ENCODE results near the gene TP63.

The TP63 gene

DNA sequence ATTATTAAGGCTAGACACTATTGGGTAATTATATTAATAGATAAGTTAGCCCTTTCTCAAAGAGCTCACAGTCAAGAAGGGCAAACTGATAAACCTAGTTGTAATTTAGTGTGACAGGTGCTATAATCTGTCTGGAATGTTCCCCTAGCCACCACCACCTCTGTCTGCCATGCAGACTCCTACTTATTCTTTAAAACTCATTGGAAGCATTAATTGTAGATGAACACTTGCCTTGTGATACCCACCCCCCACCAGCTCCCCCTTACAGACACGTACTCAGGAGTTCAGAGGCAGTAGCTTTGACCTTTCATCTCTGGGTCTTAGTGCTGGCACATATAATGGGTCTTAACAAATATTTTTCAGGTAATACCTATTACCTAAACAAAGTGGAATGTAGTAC, 195.9 kb downstream of the TP63 start:
- DNase-seq: no peak

DNA sequence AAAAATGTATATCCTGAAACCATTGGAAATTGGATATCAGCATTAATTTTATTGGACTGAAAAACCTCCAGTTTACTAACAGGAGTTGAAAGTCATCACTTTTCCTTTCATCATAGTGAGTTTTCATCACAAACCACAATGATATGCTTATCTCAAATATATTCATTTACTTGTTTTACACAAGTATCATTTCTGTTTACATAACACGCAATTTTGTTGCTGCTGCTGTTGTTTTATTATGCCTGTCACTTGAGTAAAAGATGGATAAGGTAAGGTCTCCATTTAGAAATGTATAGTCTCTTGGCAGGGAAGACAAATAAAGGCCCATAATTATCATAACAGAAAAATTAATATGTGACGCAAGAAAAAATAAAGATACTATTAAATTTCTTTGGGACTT, 199.2 kb downstream of the TP63 start:
- DNase-seq: no peak

DNA sequence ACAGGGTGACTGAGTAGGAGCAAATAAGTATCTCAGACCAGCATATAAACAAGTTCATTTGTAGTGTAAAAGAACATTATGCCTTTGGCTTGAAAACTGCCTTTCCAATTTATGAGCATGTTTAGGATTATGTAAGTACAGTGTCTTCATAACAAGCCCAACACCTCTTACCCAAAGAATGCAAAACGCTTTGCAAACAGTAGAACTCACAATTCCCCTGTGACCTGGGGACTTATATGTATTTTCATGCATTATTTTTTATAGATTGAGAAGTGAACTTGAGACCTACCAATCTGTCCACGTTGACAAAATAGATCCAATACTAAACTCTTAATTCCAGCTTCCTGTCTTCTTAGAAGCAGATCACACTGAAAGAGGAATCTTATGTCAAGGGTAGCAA, 202.1 kb downstream of the TP63 start:
- no peak for DNase-seq

DNA sequence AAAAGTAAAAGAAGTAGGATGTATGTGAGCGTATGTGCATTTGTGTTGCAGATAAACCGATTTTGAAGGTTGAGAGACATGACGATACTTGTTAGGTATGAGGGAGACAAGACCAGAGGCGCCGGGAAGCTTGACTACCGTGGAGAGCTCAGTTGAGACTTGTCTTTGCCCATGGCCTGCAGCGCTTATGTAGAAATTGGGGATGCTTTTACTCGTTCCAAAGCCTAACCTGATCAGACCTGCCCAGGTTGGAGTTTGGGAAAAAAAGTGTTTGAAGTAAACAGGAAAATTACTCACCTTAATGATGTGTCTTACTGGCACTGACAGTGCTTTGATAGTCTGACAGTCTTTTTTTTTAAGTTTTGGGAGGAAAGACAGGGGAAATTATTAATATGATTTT, 202.8 kb downstream of the TP63 start:
- DNase-seq: no peak

DNA sequence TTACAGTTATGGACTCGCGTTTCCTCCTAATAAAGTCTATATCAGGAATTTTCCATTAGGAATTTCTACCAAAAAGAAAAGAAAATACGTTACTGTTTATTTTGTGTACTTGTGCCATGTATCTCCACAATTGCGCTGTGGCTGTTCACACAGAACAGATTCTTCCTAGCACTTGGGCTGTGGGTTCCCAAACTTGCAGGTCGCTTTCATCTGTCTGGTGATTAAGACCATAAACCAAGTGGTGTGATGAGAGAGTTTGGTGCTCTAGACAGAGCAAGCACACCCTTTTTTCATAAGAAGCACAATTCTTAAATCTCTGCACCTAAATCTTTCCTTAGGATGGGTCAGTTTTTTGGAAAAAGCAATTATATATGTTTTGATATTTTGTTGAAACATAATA, 203.3 kb downstream of the TP63 start:
- DNase-seq: no peak

DNA sequence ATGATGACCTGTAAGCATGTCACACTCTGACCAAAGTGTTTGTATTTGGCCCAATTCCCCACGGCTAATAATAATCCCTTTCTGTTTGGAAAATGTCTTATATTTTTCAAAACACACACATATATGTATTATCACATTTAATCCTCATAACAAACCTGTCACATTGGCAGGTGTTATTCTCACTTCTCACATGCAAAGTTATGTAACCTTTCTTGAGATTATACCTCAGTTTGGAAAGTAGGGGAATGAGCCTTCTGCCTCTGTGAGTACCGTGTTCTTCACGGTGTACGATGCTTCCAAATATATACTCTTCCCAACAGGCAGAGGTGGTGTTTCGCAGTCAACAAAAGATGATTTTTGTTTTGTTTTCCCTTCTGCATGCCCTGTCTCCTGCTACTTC, 205.6 kb downstream of the TP63 start:
- no peak for DNase-seq

DNA sequence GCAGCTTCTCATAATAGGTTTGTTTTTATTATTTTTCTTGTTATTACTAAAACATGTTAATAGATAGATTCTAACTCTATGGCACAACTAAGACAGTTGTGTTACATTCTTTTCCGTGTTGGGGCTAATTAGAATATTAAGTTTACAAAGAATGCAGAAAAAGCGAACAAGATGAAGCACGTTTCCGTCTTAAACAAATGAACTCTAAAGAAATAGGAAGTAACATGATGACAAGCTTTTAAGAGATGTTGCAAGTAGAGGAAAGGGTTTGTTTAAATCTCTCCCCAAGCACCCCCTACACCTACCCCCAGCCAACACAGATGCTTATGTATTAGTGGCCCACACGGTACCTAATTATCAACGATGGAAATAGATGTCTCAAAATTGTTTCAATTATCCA, 207.1 kb downstream of the TP63 start:
- no peak for DNase-seq

DNA sequence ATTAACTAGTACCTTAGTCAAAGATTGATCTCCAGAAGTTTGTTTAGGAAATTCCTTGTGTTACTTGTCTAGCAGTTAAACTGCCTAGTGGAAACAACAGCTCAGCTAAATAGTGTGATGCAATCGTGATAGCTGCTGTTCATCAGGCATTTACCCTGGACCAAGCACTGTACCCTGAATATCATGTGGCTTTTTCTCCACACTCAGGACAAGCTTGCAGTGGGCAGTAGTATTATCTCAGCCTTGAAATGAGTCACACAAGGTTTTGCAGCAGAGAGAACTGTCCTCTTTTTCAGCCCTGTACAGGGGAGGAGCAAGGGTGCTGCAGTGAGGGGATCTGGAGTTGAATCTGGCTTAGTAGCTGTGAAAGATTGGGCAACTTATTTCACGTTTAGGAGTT, 208.4 kb downstream of the TP63 start:
- no peak for DNase-seq

DNA sequence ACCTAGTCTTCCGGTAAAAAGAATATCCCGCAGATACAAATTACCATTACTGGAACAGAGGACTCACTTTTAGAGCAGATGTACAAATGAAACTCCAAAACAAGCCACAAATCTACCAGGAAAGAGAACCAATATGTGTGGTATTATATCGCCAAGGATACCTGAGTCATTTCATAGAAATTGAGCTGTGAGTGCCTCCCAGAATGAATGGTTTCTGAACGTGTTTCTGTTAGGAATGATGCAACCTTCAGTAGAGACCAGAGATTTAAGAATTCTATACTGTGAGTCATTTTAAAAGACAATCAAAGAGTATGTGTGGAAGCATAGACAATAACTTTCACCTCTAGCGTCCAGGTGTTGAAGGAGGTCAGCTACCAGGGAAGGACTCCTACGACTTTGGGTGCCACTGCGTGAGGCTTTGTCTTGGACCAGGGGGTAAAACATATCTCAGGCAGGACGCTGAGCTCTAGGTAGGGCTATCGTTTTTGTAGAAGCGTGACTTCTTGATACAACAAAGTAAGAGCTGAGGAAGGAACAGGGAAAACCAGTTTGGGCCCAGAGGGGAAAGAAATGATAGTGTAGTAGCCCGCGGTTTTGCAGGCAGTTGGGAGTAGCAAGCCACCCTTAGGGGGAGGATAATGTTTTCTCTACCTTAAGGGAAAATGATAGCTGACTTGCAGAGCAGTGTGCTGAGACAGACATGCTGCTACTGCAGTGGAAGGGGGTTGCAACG, 210.4 kb downstream of the TP63 start:
- DNase-seq: no peak

DNA sequence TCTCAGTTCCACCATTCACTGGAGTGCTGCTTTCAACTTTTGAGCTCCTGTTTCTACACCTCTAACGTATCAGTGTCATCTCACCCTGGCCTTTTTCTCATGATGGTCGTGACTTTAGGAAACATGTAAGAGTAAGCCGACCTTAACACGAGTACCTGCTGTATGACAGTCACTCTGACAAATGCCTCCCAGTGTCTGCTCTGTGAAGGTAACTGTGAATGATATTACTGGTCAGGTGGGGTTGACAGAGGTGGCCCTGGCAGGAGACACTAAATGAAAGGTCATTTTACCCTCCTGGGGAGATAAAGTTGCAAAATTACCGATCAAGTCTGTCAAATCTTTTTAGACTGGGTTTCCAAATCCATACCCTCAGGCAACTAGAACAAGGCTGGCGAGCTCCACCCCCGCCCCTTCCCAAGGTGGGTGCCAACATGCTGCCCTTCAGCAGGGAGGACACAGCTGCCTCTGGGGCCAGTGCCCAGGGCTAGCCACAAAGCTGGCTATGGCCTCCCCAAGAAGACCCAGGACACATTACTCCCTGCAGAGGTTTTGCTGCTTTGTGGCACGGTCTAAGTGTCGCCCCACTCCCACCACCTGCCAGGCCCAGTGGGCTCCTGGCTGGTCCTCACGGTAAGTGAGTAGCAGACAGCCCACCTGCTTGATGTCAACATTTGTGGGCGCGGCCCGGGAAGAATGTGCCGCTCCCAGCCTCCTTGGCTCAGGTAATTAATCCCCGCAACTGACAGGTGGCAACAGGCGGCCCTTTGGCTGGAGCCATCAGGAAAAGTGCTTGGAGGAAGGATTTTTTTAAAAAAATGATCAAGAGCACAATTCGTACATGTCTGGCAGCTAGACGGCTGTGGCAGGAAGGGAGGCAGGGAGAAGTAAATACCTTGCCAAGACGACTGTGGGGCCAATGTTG, 211.8 kb downstream of the TP63 start:
- no peak for DNase-seq

DNA sequence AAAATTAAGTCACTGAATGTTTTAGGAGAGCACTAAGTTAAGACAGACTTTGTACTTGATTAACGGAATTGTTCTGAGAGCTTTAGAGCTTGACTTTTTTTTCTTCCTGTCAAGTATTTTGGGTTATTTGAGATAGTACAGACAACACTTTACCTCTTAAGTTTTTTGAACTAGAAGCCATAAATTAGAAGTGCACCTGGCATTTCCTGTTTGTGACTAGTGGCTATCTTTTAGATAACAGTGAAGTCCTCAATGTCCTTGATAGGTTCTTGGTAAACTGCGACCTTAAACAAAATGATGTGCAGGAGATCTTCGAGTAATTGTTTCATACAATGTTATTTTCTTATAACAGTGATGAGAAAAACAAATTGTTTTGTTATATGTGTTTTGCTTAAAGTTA, 213.9 kb downstream of the TP63 start:
- DNase-seq: no peak

DNA sequence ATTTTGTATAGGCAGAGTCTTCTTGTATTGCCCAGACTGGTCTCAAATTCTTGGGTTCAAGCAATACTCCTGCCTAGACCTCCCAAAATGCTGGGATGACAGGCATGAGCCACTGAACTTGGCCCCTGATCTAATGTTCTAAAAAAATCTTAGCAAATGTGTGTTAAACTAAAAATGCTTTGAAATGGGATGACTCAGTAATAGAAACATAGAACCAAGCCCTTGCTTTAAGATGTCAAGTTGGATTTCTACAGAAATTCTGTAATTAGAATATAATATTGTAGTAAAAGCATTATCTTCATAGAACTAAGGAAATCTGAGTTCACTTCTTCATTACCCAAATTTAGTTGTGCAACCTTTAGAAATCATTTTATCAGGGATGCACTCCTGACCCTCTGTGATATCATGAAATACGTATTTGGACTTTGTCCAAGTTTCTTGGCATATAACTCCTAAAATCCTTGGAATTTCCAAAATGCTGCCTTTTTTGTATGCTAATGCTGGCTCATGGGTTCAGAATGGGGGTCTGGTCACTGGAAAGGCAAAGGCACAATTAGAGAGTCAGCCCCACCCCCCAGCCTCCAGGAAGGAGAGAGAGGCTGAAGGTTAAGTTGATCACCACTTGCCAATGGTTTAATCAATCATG, 217.3 kb downstream of the TP63 start:
- no peak for DNase-seq

DNA sequence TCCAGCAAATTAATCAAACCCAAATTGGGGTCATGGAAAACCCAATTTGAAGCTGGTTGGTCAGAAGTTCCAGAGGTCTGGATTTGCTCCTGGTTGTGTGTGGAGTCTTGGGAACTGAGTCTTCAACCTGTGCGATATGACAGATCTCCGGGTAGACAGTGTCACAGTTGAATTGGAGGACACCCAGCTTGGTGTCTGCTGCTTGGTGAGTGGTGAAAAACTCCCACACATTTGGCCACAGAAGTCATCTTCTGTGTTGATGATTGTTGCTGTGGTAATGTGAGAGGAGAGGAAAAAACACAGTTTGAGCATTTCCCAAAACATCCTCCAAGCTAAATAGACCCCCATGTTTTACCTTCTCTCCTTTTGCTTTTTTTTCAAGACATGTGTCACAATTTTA, 218.1 kb downstream of the TP63 start:
- no peak for DNase-seq

DNA sequence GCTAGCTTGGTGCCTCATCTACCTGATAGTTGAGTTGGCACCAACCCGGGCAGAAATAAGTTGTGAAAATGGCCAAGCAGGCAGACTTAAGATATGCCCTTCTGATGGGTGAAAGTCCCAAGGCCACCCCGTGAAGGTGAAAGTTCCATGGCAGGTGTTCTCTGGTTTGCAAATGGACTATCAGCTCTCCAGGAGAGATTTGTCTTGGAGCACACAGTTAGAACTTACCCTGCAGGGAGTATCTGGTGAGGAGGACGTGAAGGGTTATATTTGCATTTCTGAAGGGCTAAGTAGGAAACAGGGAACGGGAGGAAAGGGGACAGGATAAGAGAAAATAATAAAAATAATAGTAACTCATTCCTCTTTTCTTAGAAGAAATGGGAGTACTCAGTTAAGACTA, 220.5 kb downstream of the TP63 start:
- DNase-seq: no peak

DNA sequence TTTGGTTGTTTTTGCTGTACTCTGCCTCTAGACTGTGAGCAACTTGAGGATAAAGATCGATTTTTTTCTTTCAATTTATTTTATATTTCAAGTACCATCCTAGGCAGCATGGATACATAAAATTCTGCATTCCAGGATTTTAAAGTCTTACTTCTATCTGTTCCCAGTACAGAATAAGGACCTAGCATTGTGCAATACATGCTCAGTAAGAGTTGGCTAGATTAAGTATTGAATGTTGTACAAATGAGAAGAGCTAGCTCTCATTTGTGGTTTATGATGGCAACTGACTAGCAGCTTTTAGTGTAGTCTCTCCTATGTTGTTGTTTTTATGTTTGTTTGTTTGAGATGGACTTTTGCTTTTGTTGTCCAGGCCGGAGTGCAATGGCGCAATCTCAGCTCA, 222.7 kb downstream of the TP63 start:
- DNase-seq: no peak

DNA sequence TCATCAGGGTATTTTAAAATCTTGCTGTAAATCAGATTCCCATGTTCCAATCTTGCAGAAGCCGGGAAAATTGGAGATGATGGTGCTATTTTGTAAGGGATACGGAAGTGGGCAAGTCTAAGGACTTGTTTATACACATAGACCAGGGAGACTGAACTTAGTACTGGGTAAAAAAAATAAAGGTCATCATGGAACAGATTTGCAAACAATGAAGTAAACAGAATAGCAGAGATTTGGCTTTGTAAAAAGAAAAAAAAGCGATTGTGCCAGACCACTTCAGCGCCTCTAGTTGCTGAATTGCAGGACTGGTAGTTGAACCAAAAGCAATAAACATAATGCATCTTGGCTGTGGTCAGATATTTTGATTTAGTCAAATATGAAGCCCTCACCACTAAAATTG, 229.1 kb downstream of the TP63 start:
- DNase-seq: no peak

DNA sequence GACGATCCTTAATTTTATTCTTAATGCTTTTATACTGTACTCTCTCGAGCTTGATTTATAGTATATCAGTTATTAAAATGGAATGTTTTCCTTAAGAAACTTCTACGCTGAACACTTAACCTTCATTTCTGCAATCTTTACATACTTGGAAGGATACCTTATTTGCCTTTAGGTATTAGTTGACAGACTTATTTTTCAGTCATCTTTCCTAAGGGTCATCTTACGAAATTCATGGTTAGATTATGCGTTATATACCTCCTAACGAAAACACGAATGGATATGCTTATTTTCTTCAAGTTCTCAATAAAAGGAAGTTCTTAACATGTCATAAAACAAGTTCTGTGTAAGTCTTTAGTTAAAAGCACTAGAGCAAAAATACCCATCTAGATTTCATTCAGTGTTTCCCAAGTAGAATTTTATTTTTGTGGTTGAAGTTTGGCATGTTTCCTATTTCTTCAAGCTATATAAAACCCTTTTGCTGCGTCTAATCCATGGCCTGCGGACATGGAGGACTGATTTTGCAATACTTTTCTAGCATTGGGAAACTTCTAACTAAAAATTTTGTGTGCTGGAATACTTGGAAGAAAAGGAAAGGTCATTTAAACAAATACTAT, 231.3 kb downstream of the TP63 start:
- DNase-seq: no peak

DNA sequence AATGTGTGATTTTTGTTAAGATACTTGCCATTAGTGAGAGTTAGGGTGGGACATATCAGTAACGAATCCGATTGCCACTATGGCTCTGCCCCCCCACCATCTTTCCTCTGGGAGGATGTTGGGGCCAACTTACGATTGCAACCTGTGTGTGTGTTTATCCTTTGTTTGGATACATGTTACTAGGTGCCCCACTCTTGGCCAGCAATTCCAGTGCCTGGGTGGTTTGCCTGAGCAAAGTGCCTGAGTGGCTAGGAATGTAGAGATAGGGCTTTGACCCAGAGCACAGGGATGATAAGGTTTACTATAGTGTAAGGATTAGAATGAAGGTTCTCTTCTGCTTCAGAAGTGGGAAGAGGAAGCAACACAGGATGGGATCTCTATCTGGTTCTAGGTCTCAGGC, 231.8 kb downstream of the TP63 start:
- no peak for DNase-seq

DNA sequence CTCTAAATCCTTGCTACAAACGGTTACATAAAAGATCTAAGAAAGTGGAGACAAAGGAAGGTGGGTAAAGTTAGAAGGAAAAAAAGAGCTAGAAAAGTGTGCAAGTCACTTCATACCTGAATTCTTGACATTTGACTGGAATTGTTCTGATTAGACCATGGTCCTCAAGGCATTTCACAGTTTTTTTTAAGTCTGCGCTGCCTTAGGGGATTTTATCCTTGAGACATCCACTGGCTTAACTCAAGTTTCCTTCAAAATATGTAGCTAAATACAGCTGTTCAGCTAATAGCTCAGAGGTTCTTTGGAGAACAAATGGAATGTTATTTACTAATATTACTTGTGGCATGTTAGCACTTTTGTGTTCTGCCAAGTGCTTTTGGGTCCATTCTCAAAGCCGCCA, 236.9 kb downstream of the TP63 start:
- no peak for DNase-seq

DNA sequence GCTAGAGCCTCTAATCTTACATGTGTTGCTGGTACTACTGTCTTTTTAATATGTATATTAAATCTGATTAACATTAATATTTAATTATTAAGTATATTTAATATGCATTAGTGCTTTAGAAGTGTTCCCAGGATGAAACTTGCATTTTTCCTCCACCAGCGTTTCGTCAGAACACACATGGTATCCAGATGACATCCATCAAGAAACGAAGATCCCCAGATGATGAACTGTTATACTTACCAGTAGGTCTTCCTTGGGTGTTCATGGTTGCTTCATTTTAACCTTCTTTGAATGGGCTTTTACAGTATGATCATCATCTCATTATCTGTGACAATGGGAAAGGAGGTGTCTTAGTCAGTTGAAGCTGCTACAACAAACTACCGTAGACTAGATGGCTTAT, 238.0 kb downstream of the TP63 start:
- no peak for DNase-seq

DNA sequence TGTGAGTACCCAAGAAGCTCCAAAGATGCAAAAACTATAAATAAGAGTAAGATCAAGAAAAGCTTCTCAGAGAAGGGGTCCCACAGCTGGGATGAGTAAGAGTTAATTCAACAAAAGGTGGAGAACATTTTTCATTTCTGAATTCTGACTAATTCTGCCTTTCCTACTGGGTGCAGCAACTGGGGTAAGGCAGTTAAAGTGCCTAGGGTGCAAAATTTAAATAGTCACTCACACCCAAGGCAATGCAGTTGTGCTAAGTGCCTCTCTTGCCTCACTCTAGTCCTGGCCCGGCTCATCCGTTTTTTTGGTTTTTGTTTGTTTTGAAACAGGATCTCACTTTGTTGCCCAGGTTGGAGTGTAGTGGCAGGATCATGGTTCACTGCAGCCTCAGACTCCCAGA, 240.2 kb downstream of the TP63 start:
- DNase-seq: no peak

DNA sequence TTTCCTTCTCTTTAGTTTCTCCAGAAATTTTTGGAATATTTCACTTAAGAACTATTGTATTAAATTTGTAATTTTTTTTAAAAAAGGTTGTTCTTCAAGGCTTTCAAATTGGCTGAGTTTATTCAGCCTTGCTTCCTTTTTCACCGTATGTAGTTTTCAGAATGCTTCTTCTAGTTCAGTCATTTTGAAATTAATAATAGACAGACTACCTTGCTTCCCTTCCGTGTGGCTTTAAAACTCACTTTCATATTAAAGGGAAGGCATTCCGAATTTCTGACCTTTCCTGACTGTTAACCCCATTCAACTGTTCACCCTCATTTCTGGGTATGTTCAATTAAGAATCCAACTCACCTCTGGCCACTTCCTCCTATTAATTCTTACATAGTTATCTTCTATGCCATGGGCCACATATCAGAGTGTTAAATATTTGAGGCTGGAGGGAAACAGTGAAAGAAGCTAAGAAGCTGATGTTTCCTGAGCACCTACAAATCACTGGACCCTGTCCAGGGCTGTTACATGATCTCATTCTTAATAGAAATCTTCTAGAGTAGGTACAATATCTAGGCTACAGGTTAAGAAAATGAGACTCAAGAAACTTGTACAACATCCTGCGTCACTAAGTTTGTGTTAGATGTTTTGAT, 252.0 kb downstream of the TP63 start:
- DNase-seq: no peak

DNA sequence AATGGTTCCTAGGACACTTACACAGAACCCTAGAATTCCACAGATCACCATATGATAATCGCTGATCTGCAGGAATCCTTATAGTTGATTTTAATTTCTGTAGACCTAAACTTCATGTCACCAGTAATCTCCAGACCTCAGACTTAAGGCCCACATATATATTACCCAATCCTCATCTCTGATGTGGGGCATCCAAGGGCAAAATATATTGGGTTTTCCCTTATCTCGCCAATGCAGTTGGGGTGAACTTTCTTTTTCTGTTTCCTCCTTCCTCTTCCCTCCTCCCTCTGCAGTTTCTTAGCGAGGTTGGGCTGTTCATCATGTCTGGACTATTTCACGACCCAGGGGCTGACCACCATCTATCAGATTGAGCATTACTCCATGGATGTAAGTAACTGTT, 259.3 kb downstream of the TP63 start:
- DNase-seq: no peak
